ENCODE measurements around the gene CARM1. TPM values are rescaled to one million over a fixed set of nuclear protein-coding genes. Genes with fewer than 3 reads are reported as not detected.
"Not testable (repeated sequence)": the region's sequence is repeated elsewhere in the genome, so short reads cannot be mapped to it uniquely, and the experiment has no call there.

The CARM1 gene
- total RNA-seq, 1 experiment from 2014 or later = 20.5 TPM

GRCh38 chr19:10928563-10929401 lies 57.4 kb downstream of the CARM1 start, which contains the start of the genes TIMM29 and YIPF2:
Gene TIMM29, plus strand, starts transcription at chr19:10928811. Its CDS starts 12 bp downstream, at chr19:10928823.
Gene YIPF2, minus strand, starts transcription at chr19:10928639. Its CDS starts 229 bp downstream, at chr19:10928410.
- peak; percentile 98 for DNase-seq (ENCODE audit: low read depth)

GRCh38 chr19:10929402-10929794 lies 58.0 kb downstream of the CARM1 start:
- no peak for DNase-seq (ENCODE audit: low read depth)

DNA sequence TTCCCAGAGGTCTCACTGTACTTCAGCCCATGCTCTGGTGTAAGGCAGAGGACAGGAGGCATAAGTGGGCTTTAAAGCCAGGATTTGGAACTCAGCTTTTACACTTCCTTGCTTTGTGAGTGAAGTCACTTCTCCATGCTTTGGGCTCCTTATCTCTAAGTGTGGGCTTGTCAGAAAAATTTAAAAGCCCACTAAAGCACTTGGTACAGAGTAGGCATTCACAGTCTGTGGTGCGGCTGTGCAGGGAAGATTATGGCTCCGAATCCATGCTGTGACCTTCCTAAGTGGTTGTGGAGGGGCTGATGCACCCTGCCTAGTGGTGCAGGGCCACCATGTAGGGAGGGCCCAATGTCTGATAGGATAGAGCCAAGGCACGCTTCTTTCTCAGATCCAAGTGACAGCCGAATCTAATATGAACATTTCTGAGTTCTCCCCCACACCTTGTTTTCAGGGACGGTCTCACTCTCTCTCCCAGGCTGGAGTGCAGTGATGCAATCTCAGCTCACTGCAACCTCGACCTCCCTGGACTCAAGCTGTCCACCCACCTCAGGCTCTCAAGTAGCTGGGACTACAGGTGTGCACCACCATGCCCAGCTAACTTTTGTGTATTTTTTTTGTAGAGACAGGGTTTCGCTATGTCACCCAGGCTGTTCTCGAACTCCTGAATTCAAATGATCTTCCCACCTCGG lies 64.2 kb downstream of the CARM1 start:
- no peak for DNase-seq (ENCODE audit: low read depth)

DNA sequence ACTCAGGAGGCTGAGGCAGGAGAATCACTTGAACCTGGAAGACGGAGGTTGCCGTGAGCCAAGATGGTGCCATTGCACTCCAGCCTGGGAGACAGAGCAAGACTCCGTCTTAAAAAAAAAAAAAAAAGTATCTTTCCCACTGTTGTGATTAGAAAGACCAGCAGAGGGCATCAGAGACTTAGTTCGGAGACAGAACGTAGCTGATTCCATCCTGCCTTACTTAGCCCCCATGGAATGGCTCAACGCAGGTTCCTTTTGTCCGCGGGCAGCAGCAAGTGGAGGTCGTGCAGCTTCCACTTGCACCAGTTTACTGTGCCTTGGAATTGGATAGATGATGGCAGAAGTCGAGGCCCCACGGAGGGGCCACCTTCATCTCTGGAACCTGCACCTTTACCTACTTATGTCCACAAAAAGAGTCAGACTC lies 65.3 kb downstream of the CARM1 start:
- peak; percentile 74 for DNase-seq (ENCODE audit: low read depth)

GRCh38 chr19:10941649-10942048 lies 70.3 kb downstream of the CARM1 start:
- not testable (repeated sequence) for DNase-seq (ENCODE audit: low read depth)

GRCh38 chr19:10943412-10943811 lies 72.1 kb downstream of the CARM1 start:
- not testable (repeated sequence) for DNase-seq (ENCODE audit: low read depth)

- DNase-seq (ENCODE audit: low read depth) = no peak
Measured at GRCh38 chr19:10945264-10945663, 73.9 kb downstream of the CARM1 start.

GRCh38 chr19:10946958-10947657 lies 75.8 kb downstream of the CARM1 start:
- peak; percentile 68 for DNase-seq (ENCODE audit: low read depth)

- DNase-seq (ENCODE audit: low read depth) = no peak
Measured at GRCh38 chr19:10952809-10953208, 81.5 kb downstream of the CARM1 start.

DNA sequence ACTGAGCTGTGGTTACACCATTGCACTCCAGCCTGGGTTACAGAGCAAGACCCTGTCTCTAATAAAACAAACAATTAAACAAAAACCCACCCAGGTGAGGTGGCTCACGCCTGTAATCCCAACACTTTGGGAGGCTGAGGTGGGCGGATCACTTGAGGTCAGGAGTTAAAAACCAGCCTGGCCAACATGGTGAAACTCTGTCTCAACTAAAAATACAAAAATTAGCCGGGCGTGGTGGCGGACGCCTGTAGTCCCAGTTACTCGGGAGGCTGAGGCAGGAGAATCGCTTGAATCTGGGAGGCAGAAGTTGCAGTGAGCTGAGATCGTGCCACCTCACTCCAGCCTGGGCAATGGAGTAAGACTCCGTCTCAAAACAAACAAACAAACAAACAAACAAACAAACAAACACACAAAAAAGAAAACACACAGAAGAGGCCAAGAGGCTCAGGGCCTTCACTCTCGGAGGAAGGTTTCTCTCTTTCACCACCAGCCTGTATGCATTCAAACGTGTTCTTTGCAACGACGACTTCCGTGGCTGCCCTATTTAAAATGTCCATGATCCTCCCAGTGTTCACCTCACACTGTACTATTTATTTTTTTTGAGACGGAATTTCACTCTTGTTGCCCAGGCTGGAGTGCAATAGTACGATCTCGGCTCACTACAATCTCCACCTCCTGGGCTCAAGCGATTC lies 88.1 kb downstream of the CARM1 start:
- DNase-seq (ENCODE audit: low read depth) = not testable (repeated sequence)

DNA sequence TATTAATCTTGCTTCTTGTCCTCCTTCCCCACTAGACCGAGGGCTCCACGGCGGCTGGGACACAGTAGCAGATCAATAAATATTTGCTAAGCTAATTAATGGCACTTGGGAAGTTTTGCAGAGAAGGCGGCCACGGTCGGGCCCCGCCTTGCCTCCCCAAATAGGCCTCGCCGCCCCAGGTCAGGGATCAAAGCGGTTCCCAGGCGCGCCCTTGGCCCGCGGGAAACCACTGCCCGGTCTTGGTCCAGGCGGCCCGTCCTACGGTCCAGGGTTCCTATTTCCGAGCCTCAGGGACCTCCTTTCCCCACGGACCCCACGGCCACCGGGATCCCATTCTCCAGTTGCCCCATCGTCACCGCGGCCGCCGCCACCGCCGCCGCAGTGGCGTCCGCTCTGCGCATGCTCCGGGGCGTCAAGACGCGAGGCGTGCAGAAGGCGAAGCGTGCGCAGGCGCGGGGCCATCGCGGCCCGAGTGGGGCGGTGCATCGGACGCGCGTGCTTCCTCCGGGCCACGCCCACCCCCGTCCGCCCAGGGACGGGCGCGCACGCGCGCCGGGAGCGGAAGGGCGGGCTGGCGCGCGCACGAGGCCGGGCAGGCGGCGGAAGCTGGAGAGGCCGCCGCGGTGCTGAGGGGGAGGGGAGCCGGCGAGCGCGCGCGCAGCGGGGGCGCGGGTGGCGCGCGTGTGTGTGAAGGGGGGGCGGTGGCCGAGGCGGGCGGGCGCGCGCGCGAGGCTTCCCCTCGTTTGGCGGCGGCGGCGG lies 89.1 kb downstream of the CARM1 start, which contains the start of gene SMARCA4:
TSS of gene SMARCA4 (plus strand) at position 717 of the 759 bp plus-strand sequence. CDS start 23,122 bp downstream, outside the sequence.
- peak; percentile 99 for DNase-seq (ENCODE audit: low read depth)

GRCh38 chr19:10961073-10961860 lies 89.9 kb downstream of the CARM1 start:
- DNase-seq (ENCODE audit: low read depth) = peak; percentile 50

- DNase-seq (ENCODE audit: low read depth) = no peak
Measured at GRCh38 chr19:10962863-10963262, 91.5 kb downstream of the CARM1 start.

DNA sequence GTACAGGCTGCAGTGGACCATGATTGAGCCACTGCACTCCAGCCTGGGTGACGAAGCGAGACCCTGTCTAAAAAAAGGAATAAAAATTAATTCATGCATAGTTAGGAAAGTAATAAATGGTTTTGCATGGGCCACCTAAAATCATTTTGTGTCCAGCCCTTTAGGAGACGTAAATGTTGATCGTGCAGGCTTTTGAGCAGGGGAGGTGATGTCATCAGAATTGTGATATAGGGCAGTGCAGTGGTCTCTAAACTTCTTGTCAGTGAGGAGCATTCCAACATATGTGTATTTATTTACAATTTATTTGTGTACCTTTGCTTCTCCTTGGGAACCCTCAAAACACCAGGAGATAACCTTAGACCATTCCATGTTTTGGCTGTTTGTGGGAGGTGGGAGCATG lies 92.5 kb downstream of the CARM1 start:
- no peak for DNase-seq (ENCODE audit: low read depth)

GRCh38 chr19:10964903-10965302 lies 93.5 kb downstream of the CARM1 start:
- no peak for DNase-seq (ENCODE audit: low read depth)

GRCh38 chr19:10965398-10965797 lies 94.0 kb downstream of the CARM1 start:
- DNase-seq (ENCODE audit: low read depth) = no peak

DNA sequence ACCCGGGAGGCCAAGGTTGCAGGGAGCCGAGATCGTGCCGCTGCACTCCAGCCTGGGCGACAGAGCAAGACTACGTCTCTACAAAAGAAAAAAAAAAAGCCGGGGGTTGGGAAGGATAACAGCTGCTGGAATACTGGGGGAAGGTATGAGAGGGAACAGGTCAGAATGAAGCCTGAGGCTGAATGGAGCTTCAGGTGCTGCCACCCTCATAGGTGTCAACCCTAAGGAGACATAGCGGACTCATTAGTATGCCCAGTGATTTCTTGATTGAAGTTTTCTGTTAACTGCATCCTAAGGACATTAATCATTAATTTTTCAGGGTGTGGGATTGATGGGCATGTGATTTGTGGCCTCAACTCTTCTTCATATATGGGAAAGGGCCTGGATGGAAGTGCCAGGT lies 95.5 kb downstream of the CARM1 start:
- no peak for DNase-seq (ENCODE audit: low read depth)

GRCh38 chr19:10968527-10969135 lies 97.3 kb downstream of the CARM1 start:
- no peak for DNase-seq (ENCODE audit: low read depth)

DNA sequence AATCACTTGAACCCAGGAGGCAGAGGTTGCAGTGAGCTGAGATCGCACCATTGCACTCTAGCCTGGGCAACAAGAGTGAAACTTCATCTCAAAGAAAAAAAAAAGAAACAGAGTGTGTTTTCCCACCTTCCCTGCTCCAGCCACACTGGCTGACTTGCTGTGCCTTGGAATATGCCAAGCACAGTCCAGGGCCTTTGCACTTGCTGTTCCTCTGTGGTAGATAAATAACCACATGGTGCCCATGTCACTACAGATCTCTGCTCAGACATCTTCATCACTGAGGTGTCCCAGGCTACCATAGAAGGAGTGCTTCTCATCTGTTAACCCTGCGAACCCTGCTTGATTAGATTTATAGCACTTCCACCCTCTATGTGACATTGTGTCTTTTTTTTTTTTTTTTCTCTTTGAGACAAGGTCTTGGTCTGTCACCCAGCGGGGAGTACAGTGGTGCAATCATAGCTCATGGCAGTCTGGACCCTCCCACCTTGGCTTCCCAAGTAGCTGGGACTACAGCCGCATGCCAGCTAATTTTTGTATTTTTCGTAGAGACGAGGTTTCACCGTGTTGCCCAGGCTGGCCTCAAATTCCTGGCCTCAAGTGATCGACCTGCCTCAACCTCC lies 99.9 kb downstream of the CARM1 start:
- DNase-seq (ENCODE audit: low read depth) = no peak

Measured in Daoy (cell line).